Measurements from ENCODE around the gene EIF4G3. TPM values are rescaled to one million over a fixed set of nuclear protein-coding genes. Genes with fewer than 3 reads are reported as not detected.

The EIF4G3 gene
- total RNA-seq, 4 donors from 2014 or later: 82.1 to 143 (median 101) TPM

DNA sequence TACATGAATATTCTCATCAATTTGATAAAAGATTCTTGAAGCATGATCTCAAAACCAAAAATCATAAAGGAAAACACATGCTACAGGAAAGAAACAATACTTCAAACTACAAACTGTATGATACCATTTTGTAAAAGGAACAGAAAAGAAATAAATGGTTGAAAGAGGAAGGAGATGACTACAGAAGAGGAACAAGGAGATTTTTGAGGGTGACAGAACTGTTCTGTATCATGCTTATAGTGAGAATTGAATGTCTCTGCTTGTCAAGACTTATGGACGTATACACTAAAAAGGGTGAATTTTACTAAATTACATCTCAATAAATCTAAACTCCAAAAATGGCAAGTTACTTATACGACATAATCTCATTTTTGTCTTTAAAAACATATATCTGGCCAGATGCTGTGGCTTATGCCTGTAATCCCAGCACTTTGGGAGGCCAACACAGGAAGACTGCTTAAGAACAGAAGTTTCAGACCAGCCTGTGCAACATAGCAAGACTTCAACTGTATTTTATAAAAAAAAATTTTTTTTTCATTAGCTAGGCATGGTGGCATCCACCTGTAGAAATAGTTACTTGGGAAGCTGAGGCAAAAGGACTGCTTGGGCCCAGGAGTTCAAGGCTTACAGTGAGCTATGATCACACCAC lies 125.4 kb downstream of the EIF4G3 start:
- Histone ChIP-seq H3K9me3 (no peaks in the 10 kb centered on the region), H3K27ac (no peak overlapping the region), H3K36me3 (no peaks in the 10 kb centered on the region), H3K27me3 (no peaks in the 10 kb centered on the region), H3K4me3 (no peak overlapping the region), H3K4me1 (peaks cover 0 to 18% (median 2%) of the 10 kb centered on the region in 4 donors)
- no peak for DNase-seq
- intact Hi-C loops (cut with DNase I; ENCODE audit: low total_unique reads) (no loop called here), in situ Hi-C loops (cut with MboI; ENCODE audit: low pct_ligation_motif_present in 1 of 4, low pct_unique_long_range_greater_than_20kb in 1 of 4, low sequenced_read_pairs in 3 of 4) (no loop called here)
- TF ChIP-seq EP300 (IDR thresholded peaks at IDR 0.05; ENCODE audit: low read depth): no peak
- no peak for TF ChIP-seq POLR2AphosphoS5 (IDR thresholded peaks at IDR 0.05)
- TF ChIP-seq POLR2A (IDR thresholded peaks at IDR 0.05): no peak
- TF ChIP-seq, protein P1, sequence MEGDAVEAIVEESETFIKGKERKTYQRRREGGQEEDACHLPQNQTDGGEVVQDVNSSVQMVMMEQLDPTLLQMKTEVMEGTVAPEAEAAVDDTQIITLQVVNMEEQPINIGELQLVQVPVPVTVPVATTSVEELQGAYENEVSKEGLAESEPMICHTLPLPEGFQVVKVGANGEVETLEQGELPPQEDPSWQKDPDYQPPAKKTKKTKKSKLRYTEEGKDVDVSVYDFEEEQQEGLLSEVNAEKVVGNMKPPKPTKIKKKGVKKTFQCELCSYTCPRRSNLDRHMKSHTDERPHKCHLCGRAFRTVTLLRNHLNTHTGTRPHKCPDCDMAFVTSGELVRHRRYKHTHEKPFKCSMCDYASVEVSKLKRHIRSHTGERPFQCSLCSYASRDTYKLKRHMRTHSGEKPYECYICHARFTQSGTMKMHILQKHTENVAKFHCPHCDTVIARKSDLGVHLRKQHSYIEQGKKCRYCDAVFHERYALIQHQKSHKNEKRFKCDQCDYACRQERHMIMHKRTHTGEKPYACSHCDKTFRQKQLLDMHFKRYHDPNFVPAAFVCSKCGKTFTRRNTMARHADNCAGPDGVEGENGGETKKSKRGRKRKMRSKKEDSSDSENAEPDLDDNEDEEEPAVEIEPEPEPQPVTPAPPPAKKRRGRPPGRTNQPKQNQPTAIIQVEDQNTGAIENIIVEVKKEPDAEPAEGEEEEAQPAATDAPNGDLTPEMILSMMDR (IDR thresholded peaks at IDR 0.05): no peak
- 85 to 89% methylated on average over 2 of the region's 2 CpGs for WGBS, 2 donors (ENCODE audit: low coverage in 1 of 2)

DNA sequence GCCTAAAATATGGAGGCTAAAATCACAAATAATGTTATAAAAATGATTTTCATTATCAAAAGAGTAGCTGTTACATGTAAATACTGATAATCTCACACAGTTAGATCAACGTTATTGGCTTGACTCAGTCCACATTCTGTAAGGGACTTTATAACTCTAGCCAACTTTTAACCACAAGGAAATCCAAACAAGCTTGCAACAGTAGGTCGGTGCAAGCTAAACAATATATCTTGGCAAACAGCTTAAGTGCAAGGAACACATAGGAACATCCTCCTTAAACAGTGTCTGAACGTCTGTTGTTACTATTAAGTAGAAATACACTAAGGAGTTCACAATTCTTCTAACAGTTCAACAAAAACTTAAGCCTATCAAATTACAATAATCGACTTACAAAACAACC lies 126.7 kb downstream of the EIF4G3 start:
- no peak for DNase-seq
- Histone ChIP-seq H3K27ac (no peak overlapping the region), H3K4me3 (no peak overlapping the region), H3K4me1 (peaks cover 0 to 24% (median 2%) of the 10 kb centered on the region in 4 donors), H3K27me3 (no peaks in the 10 kb centered on the region), H3K36me3 (no peaks in the 10 kb centered on the region), H3K9me3 (no peaks in the 10 kb centered on the region)
- 49 to 50% methylated on average over 4 of the region's 4 CpGs for WGBS, 2 donors (ENCODE audit: low coverage in 1 of 2)
- TF ChIP-seq EP300 (IDR thresholded peaks at IDR 0.05; ENCODE audit: low read depth) (no peak), POLR2A (IDR thresholded peaks at IDR 0.05) (no peak), POLR2AphosphoS5 (IDR thresholded peaks at IDR 0.05) (no peak)
- TF ChIP-seq, protein P1 (IDR thresholded peaks at IDR 0.05): no peak
- in situ Hi-C loops (cut with MboI; ENCODE audit: low pct_ligation_motif_present in 1 of 4, low pct_unique_long_range_greater_than_20kb in 1 of 4, low sequenced_read_pairs in 3 of 4): no loop called here
- intact Hi-C loops (cut with DNase I; ENCODE audit: low total_unique reads): no loop called here

DNA sequence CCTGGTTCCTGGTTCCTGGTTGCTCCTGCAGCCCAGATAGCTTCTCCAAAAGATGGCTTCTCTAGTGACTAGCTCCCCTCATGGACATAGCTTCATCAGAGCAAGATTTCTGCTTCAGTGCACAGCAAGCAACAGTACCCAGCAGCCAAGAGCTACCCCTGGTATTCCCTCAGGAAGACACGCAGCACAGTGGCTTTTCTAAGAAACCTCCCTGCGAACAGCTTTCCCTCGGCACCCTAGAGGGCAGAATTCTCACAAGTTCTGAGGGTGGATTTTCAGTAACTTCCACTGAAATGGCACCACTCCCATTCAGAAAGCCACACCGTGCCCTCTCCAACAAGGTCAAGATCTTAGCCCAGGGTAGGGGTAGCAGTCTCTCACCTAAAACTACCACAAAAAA lies 128.2 kb downstream of the EIF4G3 start:
- Histone ChIP-seq H3K4me1 (peaks cover 0 to 24% (median 2%) of the 10 kb centered on the region in 4 donors), H3K36me3 (no peaks in the 10 kb centered on the region), H3K27ac (no peak overlapping the region), H3K4me3 (no peak overlapping the region), H3K27me3 (no peaks in the 10 kb centered on the region), H3K9me3 (no peaks in the 10 kb centered on the region)
- intact Hi-C loops (cut with DNase I; ENCODE audit: low total_unique reads): no loop called here
- DNase-seq: no peak
- no peak for TF ChIP-seq POLR2A (IDR thresholded peaks at IDR 0.05)
- no peak for TF ChIP-seq EP300 (IDR thresholded peaks at IDR 0.05; ENCODE audit: low read depth)
- TF ChIP-seq, protein P1 (IDR thresholded peaks at IDR 0.05): no peak
- TF ChIP-seq POLR2AphosphoS5 (IDR thresholded peaks at IDR 0.05): no peak
- WGBS, 2 donors (ENCODE audit: low coverage in 1 of 2): 97% methylated on average over 4 of the region's 4 CpGs; no CpG with 5 or more reads in 1 of the 2 donors
- in situ Hi-C loops (cut with MboI; ENCODE audit: low pct_ligation_motif_present in 1 of 4, low pct_unique_long_range_greater_than_20kb in 1 of 4, low sequenced_read_pairs in 3 of 4): no loop called here

DNA sequence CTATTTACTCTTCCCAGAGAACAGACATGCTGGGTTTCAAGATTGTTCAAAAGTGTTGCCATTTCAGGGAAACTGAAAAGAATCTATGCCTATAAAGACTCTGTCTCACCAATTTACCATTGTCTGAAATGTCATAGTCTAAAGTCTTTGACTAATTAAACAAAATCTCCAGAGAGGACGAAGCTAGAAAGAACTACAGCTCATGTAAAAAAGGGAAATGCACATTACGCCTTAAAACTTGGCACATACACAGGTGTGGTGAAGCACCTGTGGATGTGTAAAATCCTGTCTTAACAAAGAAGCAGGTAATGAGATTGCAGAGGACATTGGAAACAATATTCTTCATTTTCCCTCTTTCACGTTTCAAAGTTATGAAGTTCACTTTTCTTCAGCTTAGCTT lies 130.6 kb downstream of the EIF4G3 start:
- no peak overlapping the region for H3K27ac ChIP-seq
- no peak for TF ChIP-seq EP300 (IDR thresholded peaks at IDR 0.05; ENCODE audit: low read depth)
- TF ChIP-seq POLR2AphosphoS5 (IDR thresholded peaks at IDR 0.05): no peak
- TF ChIP-seq, protein P1 (IDR thresholded peaks at IDR 0.05): no peak
- TF ChIP-seq POLR2A (IDR thresholded peaks at IDR 0.05): no peak
- H3K4me1 ChIP-seq: peaks cover 0 to 29% (median 2%) of the 10 kb centered on the region in 4 donors
- no peaks in the 10 kb centered on the region for H3K27me3 ChIP-seq
- no peak overlapping the region for H3K4me3 ChIP-seq
- intact Hi-C loops (cut with DNase I; ENCODE audit: low total_unique reads): no loop called here
- peaks cover 0 to 5% (median 0%) of the 10 kb centered on the region in 4 donors for H3K36me3 ChIP-seq
- in situ Hi-C loops (cut with MboI; ENCODE audit: low pct_ligation_motif_present in 1 of 4, low pct_unique_long_range_greater_than_20kb in 1 of 4, low sequenced_read_pairs in 3 of 4): no loop called here
- no peak for DNase-seq
- 69 to 72% methylated on average over 3 of the region's 3 CpGs for whole genome bisulfite sequencing, 2 donors (ENCODE audit: low coverage in 1 of 2)
- H3K9me3 ChIP-seq: no peaks in the 10 kb centered on the region

Measured in transverse colon (tissue), 4 donors.